K562 (cell line): ENCODE measurements around the gene RAB7A. TPM values are rescaled to one million over a fixed set of nuclear protein-coding genes. Genes with fewer than 3 reads are reported as not detected.

Experiments
- CHD1 ChIP-seq: fragments of 200-600 bp; sonication (generic); IDR thresholded peaks from one replicate; pipeline ENCODE4 v1.6.1; 2012; ENCODE audit warnings: mild to moderate bottlenecking, moderate library complexity, low read length, inconsistent platforms
- E2F3 ChIP-seq: fragments of 250-450 bp; sonication (Bioruptor Pico); IDR thresholded peaks from 2 replicates; pipeline ENCODE4 v1.4.0; 2020; ENCODE audit warnings: mild to moderate bottlenecking
- RB1 ChIP-seq: fragments of 450-650 bp; IDR thresholded peaks from 2 replicates; pipeline ENCODE4 v1.6.1; 2017; ENCODE audit warnings: low read depth, mild to moderate bottlenecking
- RBM17 ChIP-seq: fragments of 200-400 bp; formaldehyde crosslinking; IDR thresholded peaks from 2 replicates; pipeline ENCODE4 v1.6.1; 2017; ENCODE audit warnings: low read depth, mild to moderate bottlenecking, low read length, borderline replicate concordance
- SETDB1 ChIP-seq: IDR thresholded peaks from one replicate; pipeline ENCODE4 v1.6.1; 2012; ENCODE audit warnings: low read length, control low read depth, inconsistent platforms
- SREBF2 ChIP-seq: sonication (generic); formaldehyde crosslinking; IDR thresholded peaks from 2 replicates; pipeline ENCODE4 v1.4.0; 2020; ENCODE audit warnings: mild to moderate bottlenecking, missing genetic modification reagents
- STAT5B ChIP-seq: fragments of 250-450 bp; sonication (Bioruptor Pico); IDR thresholded peaks from 2 replicates; pipeline ENCODE4 v1.8.0; 2021; ENCODE audit warnings: mild to moderate bottlenecking, inconsistent platforms
- TCFL5 ChIP-seq: fragments of 250-450 bp; sonication (Bioruptor Pico); conservative IDR thresholded peaks from 2 replicates; pipeline ENCODE4 v1.6.1; 2021; ENCODE audit warnings: mild to moderate bottlenecking, moderate library complexity, matching md5 sums
- ZEB2 ChIP-seq: fragments of 450-650 bp; IDR thresholded peaks from 2 replicates; pipeline ENCODE4 v1.6.1; 2016
- ZFPM2 ChIP-seq: fragments of 250-450 bp; sonication (Bioruptor Pico); IDR thresholded peaks from 2 replicates; pipeline ENCODE4 v1.5.1; 2022; ENCODE audit warnings: mild to moderate bottlenecking
- ZFX ChIP-seq: sonication (generic); formaldehyde crosslinking; IDR thresholded peaks from 2 replicates; pipeline ENCODE4 v1.8.0; 2022; ENCODE audit warnings: mild to moderate bottlenecking, missing genetic modification reagents, moderate library complexity
- ZKSCAN8 ChIP-seq: fragments of 200-800 bp; sonication (Bioruptor generic); IDR thresholded peaks from 2 replicates; pipeline ENCODE4 v1.6.1; 2016; ENCODE audit warnings: missing genetic modification characterization, missing compliant biosample characterization
- ZSCAN29 ChIP-seq: fragments of 450-650 bp; IDR thresholded peaks from 2 replicates; pipeline ENCODE4 v1.6.1; 2017
- polyA plus RNA-seq, 8 experiments: library from polyadenylated mRNA; depleted of rRNA in 4 of 8; stranded (reverse) in 5 of 8; unstranded in 3 of 8; fragments of >200 nt; fragmentation: Nextera tagmentation in 2 of 8; fragmentation: Illumina TruSeq in 1 of 8; extraction: Ambion mirVana in 2 of 8; extraction: Trizol in 1 of 8; gene quantifications; 2 replicates each; pipeline versions ENCODE4 v1.2.1 to v1.2.3, GENCODE V29; 2011 to 2014; ENCODE audit warnings: inconsistent platforms in 1 of 8, missing spikeins in 1 of 8
- total RNA-seq, 7 experiments: library from RNA; depleted of rRNA in 6 of 7; stranded (reverse); fragments of >200 nt in 6 of 7; fragmentation: Illumina TruSeq in 2 of 7; extraction: Trizol in 2 of 7; gene quantifications; 2 replicates each; pipeline versions ENCODE4 v1.2.1 to v1.2.3, GENCODE V29; 2011 to 2021; ENCODE audit warnings: low replicate concordance in 1 of 7
- TF ChIP-seq, protein P1 (sequence below): fragments of 450-650 bp; IDR thresholded peaks from 2 replicates; pipeline ENCODE4 v1.6.1; 2014; ENCODE audit warnings: low read depth, mild to moderate bottlenecking, moderate library complexity, borderline replicate concordance
- TF ChIP-seq, protein P2 (sequence below): sonication (generic); formaldehyde crosslinking; IDR thresholded peaks from 2 replicates; pipeline ENCODE4 v1.8.1; 2023; ENCODE audit warnings: mild to moderate bottlenecking, missing genetic modification reagents
- TF ChIP-seq, protein P3 (sequence below): sonication (generic); formaldehyde crosslinking; IDR thresholded peaks from 2 replicates; pipeline ENCODE4 v1.8.0; 2022; ENCODE audit warnings: mild to moderate bottlenecking, missing genetic modification reagents
- TF ChIP-seq, protein P4 (sequence below): IDR thresholded peaks from 3 replicates; pipeline ENCODE4 v1.6.1; 2011; ENCODE audit warnings: borderline replicate concordance, mild to moderate bottlenecking; ENCODE audit not compliant: insufficient read length, insufficient read depth
- TF ChIP-seq, protein P5 (sequence below): fragments of 250-450 bp; sonication (Bioruptor Pico); IDR thresholded peaks from 2 replicates; pipeline ENCODE4 v1.8.0; 2022; ENCODE audit warnings: inconsistent platforms, mild to moderate bottlenecking, moderate library complexity, borderline replicate concordance

RAB7A gene
- total and polyA plus RNA-seq, 9 of the 15 experiments (the other 6 are each of a cell fraction or from before 2014, with no cell fraction given) = 30.9 to 204 (median 72.8) TPM

DNA sequence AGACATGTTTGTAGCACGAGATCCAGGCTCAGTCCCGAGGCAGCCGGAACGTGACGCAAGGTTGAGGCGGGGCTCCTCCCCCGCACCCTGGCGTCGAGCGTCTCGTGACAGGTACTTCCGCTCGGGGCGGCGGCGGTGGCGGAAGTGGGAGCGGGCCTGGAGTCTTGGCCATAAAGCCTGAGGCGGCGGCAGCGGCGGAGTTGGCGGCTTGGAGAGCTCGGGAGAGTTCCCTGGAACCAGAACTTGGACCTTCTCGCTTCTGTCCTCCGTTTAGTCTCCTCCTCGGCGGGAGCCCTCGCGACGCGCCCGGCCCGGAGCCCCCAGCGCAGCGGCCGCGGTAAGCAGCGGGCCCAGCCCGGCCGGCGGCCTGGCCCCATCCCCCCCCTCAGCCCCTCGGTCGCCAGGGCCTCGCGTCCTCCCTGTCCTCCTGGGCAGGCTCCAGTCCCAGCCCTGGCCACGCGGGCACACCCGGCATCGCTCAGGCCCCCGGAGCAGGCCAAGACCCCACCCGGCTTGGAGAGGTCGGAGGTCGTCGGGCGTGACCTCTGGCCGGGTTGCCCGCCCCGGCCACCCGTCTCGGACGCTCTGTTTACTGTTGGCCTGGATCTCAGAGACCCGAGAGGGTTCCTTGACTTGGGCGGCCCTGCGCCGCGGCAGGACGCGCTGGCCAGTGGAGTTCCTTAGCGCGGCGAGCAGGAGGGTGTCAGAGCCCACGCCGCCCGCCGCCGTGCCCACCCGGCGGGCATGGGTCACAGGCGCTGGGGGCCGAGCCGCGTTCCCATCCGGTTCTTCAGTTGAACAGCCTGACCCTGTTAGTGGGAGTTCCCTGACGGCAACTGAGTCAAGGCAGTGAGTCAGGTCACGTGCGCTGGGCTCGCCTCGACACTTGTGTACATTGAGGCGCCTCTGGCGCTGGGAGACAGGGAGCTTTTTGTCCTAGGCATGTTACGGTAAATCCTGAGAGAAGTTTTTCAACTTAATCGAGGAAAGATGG, at the start of gene RAB7A (continued):
- TF ChIP-seq, protein P1, sequence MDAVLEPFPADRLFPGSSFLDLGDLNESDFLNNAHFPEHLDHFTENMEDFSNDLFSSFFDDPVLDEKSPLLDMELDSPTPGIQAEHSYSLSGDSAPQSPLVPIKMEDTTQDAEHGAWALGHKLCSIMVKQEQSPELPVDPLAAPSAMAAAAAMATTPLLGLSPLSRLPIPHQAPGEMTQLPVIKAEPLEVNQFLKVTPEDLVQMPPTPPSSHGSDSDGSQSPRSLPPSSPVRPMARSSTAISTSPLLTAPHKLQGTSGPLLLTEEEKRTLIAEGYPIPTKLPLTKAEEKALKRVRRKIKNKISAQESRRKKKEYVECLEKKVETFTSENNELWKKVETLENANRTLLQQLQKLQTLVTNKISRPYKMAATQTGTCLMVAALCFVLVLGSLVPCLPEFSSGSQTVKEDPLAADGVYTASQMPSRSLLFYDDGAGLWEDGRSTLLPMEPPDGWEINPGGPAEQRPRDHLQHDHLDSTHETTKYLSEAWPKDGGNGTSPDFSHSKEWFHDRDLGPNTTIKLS = peak; percentile 6; the same call in 1 of the 2 replicates
- TF ChIP-seq STAT5B (CRISPR knock-in tag) (no peak), TCFL5 (CRISPR knock-in tag) (no peak), ZEB2 (no peak), RB1 (0 out of 2 replicates have a peak, but pooled peaks have one; percentile 47), ZFPM2 (CRISPR knock-in tag) (no peak), SETDB1 (no peak), ZKSCAN8 (no peak), SREBF2 (CRISPR knock-in tag) (no peak), RBM17 (no peak), E2F3 (no peak), CHD1 (no peak), ZFX (peak; percentile 78), ZSCAN29 (no peak)
- TF ChIP-seq, protein P2, sequence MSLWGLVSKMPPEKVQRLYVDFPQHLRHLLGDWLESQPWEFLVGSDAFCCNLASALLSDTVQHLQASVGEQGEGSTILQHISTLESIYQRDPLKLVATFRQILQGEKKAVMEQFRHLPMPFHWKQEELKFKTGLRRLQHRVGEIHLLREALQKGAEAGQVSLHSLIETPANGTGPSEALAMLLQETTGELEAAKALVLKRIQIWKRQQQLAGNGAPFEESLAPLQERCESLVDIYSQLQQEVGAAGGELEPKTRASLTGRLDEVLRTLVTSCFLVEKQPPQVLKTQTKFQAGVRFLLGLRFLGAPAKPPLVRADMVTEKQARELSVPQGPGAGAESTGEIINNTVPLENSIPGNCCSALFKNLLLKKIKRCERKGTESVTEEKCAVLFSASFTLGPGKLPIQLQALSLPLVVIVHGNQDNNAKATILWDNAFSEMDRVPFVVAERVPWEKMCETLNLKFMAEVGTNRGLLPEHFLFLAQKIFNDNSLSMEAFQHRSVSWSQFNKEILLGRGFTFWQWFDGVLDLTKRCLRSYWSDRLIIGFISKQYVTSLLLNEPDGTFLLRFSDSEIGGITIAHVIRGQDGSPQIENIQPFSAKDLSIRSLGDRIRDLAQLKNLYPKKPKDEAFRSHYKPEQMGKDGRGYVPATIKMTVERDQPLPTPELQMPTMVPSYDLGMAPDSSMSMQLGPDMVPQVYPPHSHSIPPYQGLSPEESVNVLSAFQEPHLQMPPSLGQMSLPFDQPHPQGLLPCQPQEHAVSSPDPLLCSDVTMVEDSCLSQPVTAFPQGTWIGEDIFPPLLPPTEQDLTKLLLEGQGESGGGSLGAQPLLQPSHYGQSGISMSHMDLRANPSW (CRISPR knock-in tag) = no peak
- TF ChIP-seq, protein P3, sequence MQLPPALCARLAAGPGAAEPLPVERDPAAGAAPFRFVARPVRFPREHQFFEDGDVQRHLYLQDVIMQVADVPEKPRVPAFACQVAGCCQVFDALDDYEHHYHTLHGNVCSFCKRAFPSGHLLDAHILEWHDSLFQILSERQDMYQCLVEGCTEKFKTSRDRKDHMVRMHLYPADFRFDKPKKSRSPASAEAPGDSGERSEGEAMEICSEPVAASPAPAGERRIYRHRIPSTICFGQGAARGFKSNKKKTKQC = no peak
- TF ChIP-seq, protein P4, sequence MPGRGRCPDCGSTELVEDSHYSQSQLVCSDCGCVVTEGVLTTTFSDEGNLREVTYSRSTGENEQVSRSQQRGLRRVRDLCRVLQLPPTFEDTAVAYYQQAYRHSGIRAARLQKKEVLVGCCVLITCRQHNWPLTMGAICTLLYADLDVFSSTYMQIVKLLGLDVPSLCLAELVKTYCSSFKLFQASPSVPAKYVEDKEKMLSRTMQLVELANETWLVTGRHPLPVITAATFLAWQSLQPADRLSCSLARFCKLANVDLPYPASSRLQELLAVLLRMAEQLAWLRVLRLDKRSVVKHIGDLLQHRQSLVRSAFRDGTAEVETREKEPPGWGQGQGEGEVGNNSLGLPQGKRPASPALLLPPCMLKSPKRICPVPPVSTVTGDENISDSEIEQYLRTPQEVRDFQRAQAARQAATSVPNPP = no peak
- TF ChIP-seq, protein P5, sequence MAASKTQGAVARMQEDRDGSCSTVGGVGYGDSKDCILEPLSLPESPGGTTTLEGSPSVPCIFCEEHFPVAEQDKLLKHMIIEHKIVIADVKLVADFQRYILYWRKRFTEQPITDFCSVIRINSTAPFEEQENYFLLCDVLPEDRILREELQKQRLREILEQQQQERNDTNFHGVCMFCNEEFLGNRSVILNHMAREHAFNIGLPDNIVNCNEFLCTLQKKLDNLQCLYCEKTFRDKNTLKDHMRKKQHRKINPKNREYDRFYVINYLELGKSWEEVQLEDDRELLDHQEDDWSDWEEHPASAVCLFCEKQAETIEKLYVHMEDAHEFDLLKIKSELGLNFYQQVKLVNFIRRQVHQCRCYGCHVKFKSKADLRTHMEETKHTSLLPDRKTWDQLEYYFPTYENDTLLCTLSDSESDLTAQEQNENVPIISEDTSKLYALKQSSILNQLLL = no peak
